Transverse colon (tissue), 4 donors: ENCODE results near the gene MYO9A.

Source experiments
- CTCF ChIP-seq, 5 experiments: fragments of 200-600 bp in 3 of 5; fragments of 450-650 bp in 2 of 5; sonication (generic) in 3 of 5; IDR thresholded peaks; 1 replicate in 2 of 5; 2 replicates in 3 of 5; pipeline ENCODE4 v1.5.1; 2016 to 2017; ENCODE audit warnings: antibody characterized with exemption in 5 of 5, inconsistent platforms in 3 of 5, mild to moderate bottlenecking in 2 of 5, moderate library complexity in 1 of 5
- POLR2A ChIP-seq: fragments of 450-650 bp; IDR thresholded peaks from one replicate; pipeline ENCODE4 v1.6.1; 2016; ENCODE audit warnings: antibody characterized with exemption, mild to moderate bottlenecking, moderate library complexity
- POLR2AphosphoS5 ChIP-seq, 3 donors: sonication (generic); formaldehyde crosslinking; IDR thresholded peaks; one replicate each; pipeline ENCODE4 v1.6.1; 2016; ENCODE audit warnings: antibody characterized with exemption in 3 of 3

GRCh38 chr15:72131922-72132321, 14.0 kb upstream of the MYO9A start:
- TF ChIP-seq CTCF (IDR thresholded peaks at IDR 0.05) (no peak), POLR2A (no peak), POLR2AphosphoS5 (IDR thresholded peaks at IDR 0.05) (no peak)
